Cardiac muscle cell (in vitro differentiated cells and primary cell): Measurements from ENCODE around the gene KRT73. TPM values are rescaled to one million over a fixed set of nuclear protein-coding genes. Genes with fewer than 3 reads are reported as not detected.

Experiments
- DNase-seq, 2 donors: peaks; one replicate each; pipeline versions ENCODE4 v3.0.0 to v3.0.0-alpha.2; 2010 to 2017; ENCODE audit warnings: low read depth in 1 of 2, low spot score in 1 of 2
- H3K27ac ChIP-seq: fragments of 200-600 bp; sonication (generic); 2 replicates; pipeline ENCODE4 v1.5.1; 2016
- H3K27me3 ChIP-seq: fragments of 200-600 bp; sonication (generic); 2 replicates; pipeline ENCODE4 v1.6.0; 2016; ENCODE audit warnings: control low read depth
- H3K36me3 ChIP-seq: fragments of 200-600 bp; sonication (generic); 2 replicates; pipeline ENCODE4 v1.5.1; 2016; ENCODE audit warnings: control low read depth
- H3K4me1 ChIP-seq: fragments of 200-600 bp; sonication (generic); 2 replicates; pipeline ENCODE4 v1.8.1; 2017; ENCODE audit warnings: low read depth, mild to moderate bottlenecking, mixed run types
- H3K4me3 ChIP-seq: fragments of 200-600 bp; sonication (generic); 2 replicates; pipeline ENCODE4 v1.5.1; 2016; ENCODE audit warnings: mild to moderate bottlenecking
- H3K9me3 ChIP-seq: fragments of 200-600 bp; sonication (generic); 2 replicates; pipeline ENCODE4 v1.5.1; 2017; ENCODE audit warnings: low read depth, mild to moderate bottlenecking, control low read depth
- polyA plus RNA-seq: library from polyadenylated mRNA; unstranded; fragments of >200 nt; fragmentation: Nextera tagmentation; extraction: Ambion mirVana; gene quantifications from 2 replicates; pipeline ENCODE4 v1.2.1, GENCODE V29; 2016
- total RNA-seq: library from RNA; depleted of rRNA; stranded (reverse); fragments of >200 nt; gene quantifications from 2 replicates; pipeline ENCODE4 v1.2.3, GENCODE V29; 2016
- TF ChIP-seq, protein P1 (sequence below): IDR thresholded peaks from 2 replicates; pipeline ENCODE4 v1.5.1; 2012; ENCODE audit warnings: low read depth, mild to moderate bottlenecking, low read length

KRT73 gene
- total and polyA plus RNA-seq, 2 experiments from 2014 or later: not detected

DNA sequence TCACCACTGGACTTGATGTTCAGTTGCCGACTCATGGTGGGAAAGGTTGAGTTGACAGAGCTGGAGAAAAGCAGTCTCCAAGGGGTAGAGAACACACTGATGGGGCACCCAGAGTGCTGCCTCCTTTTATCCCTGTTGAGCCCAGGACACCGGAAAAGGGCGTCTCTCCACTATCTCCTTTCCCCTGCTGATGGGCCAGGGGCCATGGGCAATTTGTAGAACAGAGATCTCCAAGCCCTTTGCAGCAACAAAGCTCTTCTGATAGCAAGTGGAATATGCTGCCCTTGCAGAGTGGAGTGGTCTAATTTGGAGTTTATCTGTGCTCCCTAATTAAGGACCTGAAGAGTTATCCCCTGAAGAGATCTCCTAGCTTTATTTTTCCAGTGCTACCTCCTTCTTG is 44.6 kb downstream of the KRT73 start, which contains the start of gene KRT74:
TSS of gene KRT74 (minus strand) at position 101 of the 400 bp plus-strand sequence. CDS start at position 35, 66 bp downstream.
- Histone ChIP-seq H3K36me3 (no peaks in the 10 kb centered on the region), H3K4me1 (no peaks in the 10 kb centered on the region), H3K27me3 (peaks cover 32% of the 10 kb centered on the region), H3K9me3 (no peaks in the 10 kb centered on the region), H3K27ac (no peak within 1 kb of the TSS), H3K4me3 (no peak within 1 kb of the TSS)
- DNase-seq: no peak
- TF ChIP-seq, protein P1, sequence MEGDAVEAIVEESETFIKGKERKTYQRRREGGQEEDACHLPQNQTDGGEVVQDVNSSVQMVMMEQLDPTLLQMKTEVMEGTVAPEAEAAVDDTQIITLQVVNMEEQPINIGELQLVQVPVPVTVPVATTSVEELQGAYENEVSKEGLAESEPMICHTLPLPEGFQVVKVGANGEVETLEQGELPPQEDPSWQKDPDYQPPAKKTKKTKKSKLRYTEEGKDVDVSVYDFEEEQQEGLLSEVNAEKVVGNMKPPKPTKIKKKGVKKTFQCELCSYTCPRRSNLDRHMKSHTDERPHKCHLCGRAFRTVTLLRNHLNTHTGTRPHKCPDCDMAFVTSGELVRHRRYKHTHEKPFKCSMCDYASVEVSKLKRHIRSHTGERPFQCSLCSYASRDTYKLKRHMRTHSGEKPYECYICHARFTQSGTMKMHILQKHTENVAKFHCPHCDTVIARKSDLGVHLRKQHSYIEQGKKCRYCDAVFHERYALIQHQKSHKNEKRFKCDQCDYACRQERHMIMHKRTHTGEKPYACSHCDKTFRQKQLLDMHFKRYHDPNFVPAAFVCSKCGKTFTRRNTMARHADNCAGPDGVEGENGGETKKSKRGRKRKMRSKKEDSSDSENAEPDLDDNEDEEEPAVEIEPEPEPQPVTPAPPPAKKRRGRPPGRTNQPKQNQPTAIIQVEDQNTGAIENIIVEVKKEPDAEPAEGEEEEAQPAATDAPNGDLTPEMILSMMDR: no peak

DNA sequence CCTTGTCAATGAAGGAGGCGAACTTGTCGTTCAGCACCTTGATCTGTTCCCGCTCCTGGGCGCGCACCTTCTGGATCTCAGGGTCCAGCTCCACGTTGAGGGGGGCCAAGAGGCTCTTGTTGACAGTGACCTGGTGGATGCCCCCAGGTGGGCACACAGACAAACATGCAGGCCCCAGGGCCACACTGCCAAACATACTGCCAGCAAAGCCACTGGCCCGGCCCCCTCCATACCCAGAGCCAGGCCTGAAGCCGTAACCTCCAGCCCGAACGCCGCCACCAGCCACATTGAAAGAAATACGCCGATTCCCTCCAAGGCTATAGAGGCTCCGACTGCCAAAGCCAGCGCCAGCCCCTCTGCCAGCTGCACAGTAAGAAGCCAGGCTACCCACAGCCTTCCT is 45.1 kb downstream of the KRT73 start:
- no peak overlapping the region for H3K27ac ChIP-seq
- TF ChIP-seq, protein P1: no peak
- DNase-seq: no peak

DNA sequence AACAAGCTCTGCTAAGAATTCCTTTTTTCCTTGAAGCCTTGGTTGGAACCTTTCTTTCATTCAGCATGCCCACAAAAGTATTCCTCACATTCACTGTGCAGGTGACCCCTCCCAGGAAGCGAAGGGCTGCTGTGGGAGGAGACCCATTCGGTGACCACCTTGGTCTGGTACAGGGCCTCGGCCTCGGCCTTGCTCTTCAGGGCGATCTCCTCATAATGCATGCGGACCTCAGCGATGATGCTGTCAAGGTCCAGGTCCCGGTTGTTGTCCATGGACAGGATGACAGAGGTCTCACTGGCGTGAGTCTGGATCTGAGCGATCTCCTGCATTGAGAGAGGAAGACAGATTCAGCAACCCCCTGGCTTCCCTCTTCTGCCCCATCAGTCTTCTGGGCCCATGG is 47.8 kb downstream of the KRT73 start:
- Histone ChIP-seq H3K27ac (no peak overlapping the region), H3K36me3 (no peaks in the 10 kb centered on the region), H3K4me1 (peaks cover 9% of the 10 kb centered on the region), H3K4me3 (no peak overlapping the region), H3K27me3 (peaks cover 37% of the 10 kb centered on the region), H3K9me3 (no peaks in the 10 kb centered on the region)
- no peak for DNase-seq
- TF ChIP-seq, protein P1: no peak

More for the DNA sequence above, 45.1 kb downstream of the KRT73 start:
- H3K9me3 ChIP-seq: no peaks in the 10 kb centered on the region
- H3K36me3 ChIP-seq: no peaks in the 10 kb centered on the region
- no peak overlapping the region for H3K4me3 ChIP-seq
- peaks cover 37% of the 10 kb centered on the region for H3K27me3 ChIP-seq
- no peaks in the 10 kb centered on the region for H3K4me1 ChIP-seq

DNA sequence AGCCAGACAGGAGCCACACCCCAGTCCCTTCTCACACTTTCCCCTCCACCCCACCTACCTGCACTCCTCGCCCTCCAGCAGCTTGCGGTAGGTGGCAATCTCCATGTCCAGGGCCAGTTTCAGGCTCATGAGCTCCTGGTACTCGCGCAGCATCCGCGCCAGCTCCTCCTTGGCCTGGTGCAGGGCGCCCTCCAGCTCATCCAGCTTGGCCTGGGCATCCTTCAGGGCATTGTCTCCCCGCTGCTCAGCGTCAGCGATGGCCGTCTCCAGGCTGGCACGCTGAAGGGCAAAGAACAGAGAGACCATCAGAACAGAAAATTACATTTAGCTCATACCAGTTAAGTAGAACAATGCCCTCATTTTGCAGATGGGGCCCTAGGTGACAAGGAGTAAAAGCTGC is 50.2 kb downstream of the KRT73 start:
- Histone ChIP-seq H3K9me3 (no peaks in the 10 kb centered on the region), H3K27me3 (peaks cover 49% of the 10 kb centered on the region), H3K27ac (no peak overlapping the region), H3K36me3 (no peaks in the 10 kb centered on the region), H3K4me1 (peaks cover 9% of the 10 kb centered on the region), H3K4me3 (no peak overlapping the region)
- TF ChIP-seq, protein P1: no peak
- DNase-seq: no peak

DNA sequence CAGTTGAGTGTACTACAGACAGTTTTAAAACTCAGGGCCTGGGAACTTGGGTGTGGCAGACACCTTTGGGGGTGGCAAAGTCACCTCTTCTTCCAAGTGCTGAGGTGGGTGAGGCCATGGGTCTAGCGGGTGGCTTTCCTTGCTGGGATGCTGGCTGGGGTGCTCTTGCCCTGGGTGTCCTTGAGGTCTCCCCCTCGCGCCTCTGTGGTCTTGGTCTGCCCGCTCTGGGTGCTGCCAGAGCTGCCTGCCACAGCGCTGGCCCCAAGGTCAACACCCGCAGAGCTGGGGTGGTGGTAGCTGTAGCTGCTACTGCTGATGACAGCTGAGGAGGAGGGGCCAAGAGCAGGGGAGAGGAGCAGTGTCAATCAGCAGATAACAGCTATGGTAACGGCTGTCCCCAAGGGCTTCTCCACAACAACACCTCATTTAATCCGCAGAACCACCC is 51.5 kb downstream of the KRT73 start:
- Histone ChIP-seq H3K4me3 (no peak overlapping the region), H3K27ac (no peak overlapping the region), H3K27me3 (peaks cover 48% of the 10 kb centered on the region), H3K9me3 (no peaks in the 10 kb centered on the region), H3K4me1 (peaks cover 9% of the 10 kb centered on the region), H3K36me3 (no peaks in the 10 kb centered on the region)
- DNase-seq: peak; percentile 13 to 74
- TF ChIP-seq, protein P1: no peak
